SK-N-SH (cell line): ENCODE results near the gene E2F1.

Experiments
- EZH2phosphoT487 ChIP-seq: fragments of 200-600 bp; sonication (generic); IDR thresholded peaks from 2 replicates; pipeline ENCODE4 v1.6.1; 2017; ENCODE audit warnings: low read depth, mixed run types, mild to moderate bottlenecking, antibody characterized with exemption, moderate library complexity, borderline replicate concordance
- FOXM1 ChIP-seq: IDR thresholded peaks from 2 replicates; pipeline ENCODE4 v1.4.0; 2012; ENCODE audit warnings: low read depth, mild to moderate bottlenecking
- POLR2AphosphoS5 ChIP-seq: IDR thresholded peaks from 2 replicates; pipeline ENCODE4 v1.6.1; 2012; ENCODE audit warnings: low read depth, low read length
- RFX5 ChIP-seq: IDR thresholded peaks from 2 replicates; pipeline ENCODE4 v1.6.1; 2012; ENCODE audit warnings: mild to moderate bottlenecking, improper control_type of control experiment, low read length
- TEAD4 ChIP-seq: IDR thresholded peaks from 2 replicates; pipeline ENCODE4 v1.4.0; 2012; ENCODE audit warnings: mild to moderate bottlenecking, borderline replicate concordance; ENCODE audit not compliant: insufficient read depth
- USF1 ChIP-seq: IDR thresholded peaks from 2 replicates; pipeline ENCODE4 v1.4.0; 2012; ENCODE audit warnings: low read depth, borderline replicate concordance
- ZBTB33 ChIP-seq: IDR thresholded peaks from 2 replicates; pipeline ENCODE4 v1.4.0; 2012; ENCODE audit warnings: low read depth, borderline replicate concordance

GRCh38 chr20:33650111-33650752 is 36.0 kb downstream of the E2F1 start:
- TF ChIP-seq POLR2AphosphoS5 = no peak
- no peak for TF ChIP-seq EZH2phosphoT487
- no peak for TF ChIP-seq TEAD4
- TF ChIP-seq ZBTB33 = no peak
- no peak for TF ChIP-seq USF1
- TF ChIP-seq RFX5 = no peak
- no peak for TF ChIP-seq FOXM1
